GM18870 (cell line): ENCODE data around the gene AMBP.

Source experiments
- ATAC-seq: cut with Tn5 transposase; IDR thresholded peaks from one replicate; pipeline ENCODE4 v1.9.1; 2021; ENCODE audit warnings: moderate library complexity; ENCODE audit not compliant: unreplicated experiment

AMBP gene

DNA sequence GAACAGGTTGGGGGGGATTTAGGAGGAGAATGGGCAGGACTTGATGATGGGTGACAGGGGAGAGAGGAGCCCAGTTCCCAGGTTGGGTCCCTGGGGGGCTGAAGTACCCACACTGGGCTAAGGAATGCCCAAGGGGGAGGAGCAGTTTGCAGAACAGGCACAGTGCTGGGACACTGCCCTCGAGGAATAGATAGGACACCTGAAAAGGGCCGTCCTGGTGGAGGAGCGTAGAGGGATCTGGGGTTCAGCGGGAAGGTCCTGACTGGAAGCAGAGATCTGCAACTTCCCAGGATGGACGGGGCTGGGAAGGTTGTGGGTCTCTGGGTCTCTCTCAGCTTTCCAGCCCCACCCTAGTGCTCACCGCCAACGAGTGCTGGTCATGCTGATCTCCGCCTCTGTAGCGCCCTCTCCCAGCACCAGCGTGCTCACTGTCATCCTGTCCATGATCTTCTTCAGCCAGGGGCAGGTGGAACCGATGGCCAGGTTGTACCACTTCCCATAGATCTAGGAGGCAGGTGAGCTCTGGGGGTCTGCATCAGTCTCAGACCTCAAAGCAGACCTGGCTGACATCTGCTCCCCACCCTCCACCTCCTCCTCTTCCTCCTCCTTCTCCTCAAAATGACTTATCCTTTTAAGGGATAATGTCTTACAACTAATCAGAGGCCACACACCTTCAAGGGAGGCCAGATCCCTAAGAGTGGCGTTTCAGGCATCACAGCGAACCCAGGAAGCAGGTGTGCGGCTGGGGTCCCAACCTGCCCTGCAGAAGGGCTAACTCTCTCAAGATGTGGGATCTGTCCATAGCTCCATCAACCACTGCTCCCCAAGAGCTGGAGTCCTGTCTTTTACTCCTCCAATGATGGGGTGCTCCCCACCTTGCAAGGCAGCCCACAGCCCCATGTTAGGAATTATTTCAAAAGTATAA is 1.6 kb downstream of the AMBP start:
- ATAC-seq, result no peak

DNA sequence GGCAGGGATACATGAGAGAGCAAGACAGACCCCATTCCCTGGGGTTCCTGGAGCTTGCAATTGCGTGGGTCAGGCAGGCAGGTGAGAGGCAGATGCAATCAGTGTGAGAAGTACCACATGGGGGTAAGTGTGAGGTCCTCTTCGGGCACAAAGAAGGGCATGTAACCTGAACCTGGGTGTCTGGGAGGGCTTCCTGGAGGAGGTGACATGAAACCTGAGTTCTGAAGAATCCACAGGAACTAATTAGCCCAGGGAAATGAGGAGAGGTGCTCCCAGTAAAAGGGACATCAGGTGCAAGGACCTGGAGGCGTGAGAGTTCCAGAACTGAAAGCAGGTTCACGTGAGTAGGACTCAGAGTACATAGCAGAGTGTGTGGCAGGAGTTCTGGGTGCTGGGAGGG is 2.5 kb downstream of the AMBP start:
- ATAC-seq, result no peak

DNA sequence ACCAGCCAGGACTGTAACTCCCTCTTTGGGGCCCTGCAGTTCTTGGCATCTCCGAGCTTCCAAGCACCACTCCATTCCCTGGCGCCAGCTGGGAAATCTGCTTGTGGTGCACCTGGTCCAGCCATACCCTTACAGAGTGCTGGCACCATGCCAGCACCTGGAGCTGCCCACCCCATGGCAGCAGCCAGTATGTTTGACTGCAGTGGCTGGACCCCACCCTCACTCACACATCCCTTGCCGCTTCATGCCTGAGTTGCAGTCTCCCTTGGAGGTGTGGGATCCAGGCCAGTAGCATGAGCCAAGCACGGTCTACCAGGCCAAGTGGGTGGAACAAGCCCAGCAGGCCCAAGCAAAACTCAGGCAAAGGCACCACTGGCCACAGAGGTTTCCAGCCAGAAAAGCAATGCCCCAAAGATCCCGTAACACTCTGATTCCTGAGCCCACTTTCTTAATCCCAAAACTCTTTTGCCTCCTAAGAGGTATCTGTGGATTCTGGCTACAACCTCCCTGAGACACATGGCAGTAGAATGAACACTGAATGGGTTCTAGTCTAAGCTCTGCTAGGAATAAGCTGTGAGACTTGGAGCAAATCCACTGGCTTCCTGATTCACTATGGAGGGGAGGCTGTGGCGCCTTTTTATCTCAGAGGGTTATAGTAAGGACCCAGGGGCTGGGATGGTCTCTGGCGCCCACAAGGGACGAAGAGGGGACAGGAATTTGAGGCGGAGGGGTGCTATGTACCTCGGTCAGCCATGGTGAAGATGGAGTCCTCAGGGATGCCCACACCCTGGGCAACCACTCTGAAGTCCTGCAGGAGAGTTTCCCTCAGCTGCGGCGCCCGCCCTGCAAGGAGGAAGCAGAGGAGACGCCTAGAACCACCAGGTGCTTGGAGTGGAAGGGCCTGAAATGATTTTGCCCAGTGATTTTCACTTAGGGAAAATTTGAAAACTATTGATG is 5.6 kb downstream of the AMBP start:
- ATAC-seq, result no peak

DNA sequence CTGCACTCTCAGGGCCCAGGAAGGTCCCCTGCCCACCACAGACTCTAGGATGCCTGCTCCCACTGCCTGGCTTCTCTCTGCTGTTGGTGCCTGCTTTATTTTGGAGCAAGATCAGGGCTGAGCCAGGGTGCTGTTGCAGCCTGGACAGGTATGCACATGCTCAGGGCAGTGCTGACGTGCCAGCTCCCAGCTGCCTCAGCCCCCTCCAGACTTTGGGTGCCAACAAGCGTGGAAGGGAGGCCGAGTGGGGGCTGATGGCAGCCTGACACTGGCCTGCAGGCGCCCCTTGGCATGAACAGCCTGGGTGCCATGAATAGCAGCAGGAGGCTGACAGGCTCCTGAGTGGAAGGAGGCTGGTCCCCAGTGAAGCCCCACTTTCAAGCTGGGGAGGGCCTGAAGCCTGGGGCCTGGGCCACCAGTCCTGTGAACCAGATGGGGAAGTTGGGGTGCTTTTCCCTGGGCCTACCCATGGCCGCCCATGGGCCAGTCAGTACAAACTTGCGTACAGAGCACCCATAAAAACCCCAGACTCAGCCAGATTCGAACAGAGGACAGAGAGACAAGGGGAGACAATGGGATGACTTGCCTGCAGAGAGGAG is 6.8 kb downstream of the AMBP start:
- ATAC-seq, result no peak

DNA sequence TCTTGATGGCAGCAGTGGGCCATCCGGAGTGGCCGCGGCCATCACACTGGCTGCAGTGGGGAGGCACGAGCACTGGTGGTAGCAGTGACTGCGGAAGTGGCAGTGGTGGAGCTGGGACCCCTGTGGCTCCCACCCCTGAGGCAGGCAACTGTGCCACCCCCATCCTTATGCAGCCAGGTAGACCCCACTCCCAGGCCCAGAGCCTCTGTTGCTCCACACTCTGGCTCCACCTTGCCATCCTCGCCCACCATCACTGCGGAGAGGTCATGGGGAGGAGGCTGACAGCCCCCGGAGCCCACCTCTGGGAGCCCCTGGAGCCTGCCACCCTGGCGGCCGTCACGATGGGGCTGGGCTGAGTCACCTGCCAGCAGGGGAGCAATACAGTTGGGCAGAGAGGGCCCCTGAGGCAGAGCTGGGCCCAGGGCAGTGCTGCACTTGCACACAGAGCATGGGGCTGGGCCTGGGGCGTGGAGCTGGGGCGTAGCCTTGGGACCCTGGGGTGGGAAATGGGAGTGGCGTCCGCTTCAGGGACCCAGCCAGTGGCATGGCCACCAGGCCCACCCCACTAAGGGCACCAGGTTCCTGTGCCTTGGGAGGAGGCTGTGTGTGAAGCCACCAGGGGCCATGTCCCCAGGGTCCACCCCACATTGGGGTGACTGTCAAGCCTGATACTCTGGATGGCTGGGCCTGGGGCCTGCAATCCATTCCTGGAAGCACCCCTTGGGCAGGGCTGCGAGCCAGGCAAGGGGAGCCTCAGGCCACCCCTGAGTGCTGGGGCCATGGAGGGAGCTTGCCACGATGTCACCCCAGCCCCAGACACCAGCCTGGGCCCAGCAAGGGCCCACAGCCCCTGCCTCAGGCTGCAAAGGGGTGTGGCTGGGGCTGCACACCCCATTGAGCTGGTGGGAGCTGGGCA is 7.7 kb downstream of the AMBP start:
- no peak for ATAC-seq

DNA sequence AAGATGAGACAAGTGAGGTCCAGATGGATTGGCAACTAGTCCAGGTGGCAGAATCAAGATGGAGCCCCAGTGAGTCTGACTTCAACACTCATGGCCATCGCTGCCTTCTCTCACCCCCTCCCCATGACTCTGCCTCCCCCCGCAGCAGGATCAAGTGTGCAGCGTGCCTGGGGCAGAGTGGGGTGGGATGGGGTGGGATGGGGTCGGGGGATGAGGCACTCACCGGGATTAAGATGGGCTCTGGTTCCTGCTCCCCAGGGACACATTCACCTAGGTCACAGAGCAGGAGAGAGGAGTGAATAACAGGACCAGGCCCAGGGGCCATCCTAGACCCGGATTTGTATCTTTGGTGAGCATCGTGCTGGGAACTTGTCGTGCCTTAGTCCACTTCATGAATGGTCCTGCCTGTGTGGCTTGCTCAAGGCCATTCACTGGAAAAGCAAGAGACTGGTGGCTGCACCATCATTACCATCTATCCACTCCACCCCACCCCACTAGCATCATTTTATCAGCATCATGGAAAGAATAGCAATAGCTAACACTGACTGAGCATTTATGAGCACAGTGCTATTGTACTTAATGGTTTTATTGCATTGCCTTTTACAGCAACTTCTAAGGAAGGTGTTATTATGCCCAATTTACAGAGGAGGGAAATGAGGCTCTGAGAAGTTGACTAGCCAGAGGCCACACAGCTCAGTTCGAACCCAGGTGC is 8.5 kb downstream of the AMBP start:
- ATAC-seq, result no peak

DNA sequence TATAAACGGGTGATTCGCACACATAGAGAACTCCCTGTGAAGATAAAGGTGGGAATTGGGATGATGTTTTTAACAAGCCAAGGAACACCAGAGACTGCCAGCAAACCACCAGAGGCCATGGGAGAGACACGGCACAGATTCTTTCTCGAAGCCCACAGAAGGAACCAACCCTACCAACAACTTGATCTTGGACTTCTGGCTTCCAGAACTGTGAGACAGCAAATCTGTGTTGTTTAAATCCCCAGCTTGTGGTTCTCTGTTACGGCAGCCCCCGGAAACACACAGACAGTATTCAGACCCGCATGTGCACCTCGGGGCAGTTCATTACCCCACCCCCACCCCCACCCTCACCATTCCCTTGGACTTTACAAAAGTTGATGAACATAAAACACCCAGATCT is 12.8 kb downstream of the AMBP start:
- no peak for ATAC-seq

DNA sequence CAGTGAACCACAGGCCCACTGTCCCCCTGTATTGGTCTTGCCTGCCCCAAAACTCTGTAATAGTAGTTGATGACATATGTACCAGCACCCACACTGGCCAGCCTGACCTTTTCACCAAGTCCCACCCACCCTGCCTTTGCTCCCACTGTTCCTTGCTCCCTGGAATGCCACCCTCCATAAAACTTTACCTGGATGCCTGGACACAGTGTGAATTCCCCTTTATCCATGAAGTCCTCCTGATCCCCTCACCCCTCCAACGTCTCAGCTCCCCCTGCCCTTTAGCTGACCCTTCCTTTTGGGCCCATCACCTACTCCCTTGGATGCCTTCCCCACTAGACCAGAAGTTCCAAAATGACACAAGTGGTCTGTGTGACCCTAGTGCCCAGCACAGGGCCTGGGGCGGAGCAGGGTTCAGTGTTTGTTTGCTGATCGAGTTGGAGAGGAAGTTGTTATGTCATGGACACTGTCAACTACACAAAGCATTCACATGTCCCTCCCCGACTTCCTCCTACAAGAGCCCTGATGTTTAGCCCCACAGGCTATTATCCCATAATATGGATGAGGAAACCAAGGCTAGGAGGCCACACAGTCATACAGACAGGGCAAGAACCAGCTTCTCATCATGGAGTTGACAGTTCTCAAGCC is 16.1 kb downstream of the AMBP start:
- no peak for ATAC-seq

DNA sequence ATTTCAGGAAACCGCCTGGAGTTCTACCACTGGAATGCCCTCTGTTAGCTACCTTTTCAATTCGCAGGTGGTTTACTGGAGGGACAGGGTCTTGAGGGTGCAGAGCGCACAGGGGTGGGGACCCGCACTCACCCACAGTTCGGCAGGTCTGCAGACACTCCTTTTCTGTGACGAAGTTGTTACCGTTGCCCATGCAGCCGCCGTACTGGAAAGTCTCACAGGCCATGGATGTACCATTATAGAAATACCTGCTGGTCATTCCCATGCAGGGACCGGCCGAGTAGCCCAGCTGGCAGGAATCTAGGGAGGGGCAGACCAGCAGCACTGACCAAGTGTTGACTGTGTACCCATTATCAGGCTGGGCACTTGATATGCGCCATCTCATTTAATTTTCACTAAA is 16.8 kb downstream of the AMBP start:
- no peak for ATAC-seq

DNA sequence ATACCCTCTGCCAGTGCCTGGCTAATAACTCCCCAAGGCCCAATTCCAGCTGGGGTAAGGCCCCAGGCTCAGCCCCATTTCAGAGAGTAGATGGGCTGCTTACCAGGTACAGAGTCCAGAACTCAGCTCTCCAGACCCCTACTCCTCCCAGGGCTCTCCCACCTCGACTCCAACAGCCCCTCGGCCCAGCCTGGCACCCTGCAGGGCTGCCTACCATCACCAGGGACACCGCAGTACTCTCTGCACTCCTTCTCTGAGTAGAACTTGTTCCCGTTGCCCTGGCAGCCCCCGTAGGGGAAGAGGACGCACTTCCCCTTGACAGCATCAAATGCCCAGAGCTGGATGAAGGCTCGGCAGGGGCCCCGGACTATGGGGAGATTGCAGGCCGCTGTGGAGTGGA is 17.4 kb downstream of the AMBP start:
- ATAC-seq, result no peak

DNA sequence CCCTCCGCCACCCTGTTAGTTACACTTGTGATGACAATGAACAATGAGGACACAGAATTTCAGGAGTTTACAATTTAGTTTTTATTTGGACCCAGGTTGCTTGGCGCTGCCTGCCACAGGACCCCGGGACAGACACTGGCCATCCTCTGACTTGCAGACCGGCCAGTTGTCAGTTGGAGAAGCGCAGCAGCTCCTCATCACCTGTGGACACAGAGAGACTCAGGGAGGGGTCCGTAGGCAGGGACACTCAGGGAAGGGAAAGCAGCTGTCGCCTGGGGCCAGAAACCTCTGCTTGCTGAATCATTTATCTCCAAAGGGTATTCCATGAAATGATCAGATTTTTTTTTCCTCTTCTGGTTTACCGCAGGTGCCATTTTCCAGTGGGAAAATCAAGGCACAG is 18.0 kb downstream of the AMBP start:
- no peak for ATAC-seq

DNA sequence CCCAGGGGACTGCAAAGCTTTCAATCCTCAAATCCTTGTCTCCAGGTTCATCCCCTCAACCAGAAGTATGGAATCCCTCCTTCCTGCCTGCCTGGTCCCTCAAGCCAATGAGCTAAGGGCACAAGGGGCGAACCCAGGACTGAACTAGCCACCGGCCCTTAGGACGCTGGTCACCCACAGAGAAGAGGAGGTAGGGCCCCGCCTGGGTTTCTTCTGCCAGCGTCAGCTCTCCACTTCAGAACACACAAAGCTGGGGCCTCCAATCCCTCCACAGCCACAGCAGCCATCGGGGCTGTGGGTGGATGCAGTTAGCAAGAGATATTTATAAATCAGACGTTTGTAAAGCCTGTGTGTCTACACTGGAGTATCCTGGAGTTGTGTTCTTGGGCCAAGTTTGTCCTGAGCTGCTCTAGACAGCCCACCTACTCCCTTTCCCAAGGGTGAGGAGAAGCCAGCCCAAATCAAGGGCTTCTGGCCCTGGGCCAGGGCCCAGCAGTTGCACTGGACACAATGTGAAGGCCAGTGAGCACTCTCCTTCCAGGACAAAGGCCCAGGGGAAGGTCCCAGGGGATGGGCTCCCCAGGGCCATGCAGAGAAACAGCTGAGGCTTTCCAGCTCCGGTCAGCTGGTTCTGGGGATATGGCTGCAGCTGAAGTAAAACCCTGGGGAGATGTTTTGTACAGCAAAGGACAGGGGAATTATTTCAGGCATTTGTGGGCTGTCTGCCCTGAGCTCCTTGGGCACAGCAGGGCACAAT is 18.9 kb downstream of the AMBP start:
- ATAC-seq, result no peak

DNA sequence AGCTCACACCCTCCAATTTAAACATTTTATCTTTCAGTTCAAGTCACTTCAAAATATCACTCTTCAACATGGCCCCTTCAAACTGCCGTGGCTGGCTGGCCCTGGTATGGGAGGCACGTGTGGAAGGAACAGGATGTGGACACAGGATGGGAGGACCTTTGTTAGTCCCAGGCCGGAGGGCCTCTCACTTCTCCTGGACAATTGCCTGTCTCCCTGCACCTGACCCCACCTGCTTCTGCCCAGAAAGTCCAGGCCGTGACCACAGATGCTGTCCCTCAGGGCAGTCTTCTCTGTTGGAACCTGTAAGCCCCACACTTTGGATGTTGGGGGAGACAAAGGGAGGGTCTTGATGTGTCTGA is 19.4 kb downstream of the AMBP start:
- no peak for ATAC-seq

DNA sequence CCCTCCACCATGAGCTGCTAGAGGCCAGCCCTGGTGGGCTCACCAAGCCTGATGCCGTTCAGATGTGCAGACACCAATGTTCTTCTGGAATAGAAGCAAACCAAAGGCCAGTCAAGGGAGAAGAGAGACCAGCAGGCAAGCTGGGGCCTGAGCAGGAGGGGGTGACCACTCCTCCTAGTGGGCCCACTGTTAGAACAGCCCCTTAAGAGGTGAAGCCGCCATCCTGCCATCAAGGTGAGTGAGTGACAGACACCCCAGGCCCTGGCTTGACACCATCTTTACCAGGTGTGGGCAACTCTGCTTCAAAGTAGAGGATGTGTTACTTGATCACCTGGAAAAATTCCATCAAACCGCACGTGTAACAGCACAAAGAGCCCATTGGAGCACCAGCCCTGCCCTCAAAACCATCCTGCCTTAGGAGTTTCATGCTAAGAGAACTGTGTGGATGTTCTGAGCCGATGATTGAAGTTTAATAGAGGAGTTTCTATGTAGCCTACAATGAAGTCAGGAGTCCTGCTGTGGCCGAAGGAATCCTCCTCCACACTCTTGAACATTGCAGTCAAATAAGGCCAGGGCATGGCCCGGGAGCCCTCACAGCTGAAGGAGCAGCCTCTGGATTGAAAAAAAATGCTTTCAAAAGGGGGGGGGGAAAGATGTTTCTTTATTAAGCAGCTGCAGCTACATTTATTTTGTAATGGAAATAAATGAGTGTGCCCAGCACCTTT is 20.8 kb downstream of the AMBP start:
- ATAC-seq, result no peak

DNA sequence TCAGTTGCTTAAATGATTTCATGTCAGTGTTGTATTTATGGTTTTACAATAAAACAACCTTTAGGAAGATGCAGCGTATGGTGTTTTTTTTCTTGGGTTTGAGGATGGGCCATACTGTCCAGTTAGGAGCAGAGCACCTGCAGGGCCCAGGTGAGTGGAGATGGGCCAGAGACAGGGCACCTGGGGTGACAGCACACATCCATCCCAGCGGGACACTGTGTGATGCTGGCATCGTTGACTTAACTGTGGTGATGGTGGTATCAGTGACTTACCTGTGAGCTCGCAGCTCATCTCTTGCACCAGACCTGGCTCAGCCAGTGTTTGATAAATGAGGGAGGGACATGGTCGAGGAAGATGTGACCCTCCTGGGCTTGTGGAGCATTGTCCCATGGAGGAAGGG is 21.6 kb downstream of the AMBP start:
- ATAC-seq, result no peak

DNA sequence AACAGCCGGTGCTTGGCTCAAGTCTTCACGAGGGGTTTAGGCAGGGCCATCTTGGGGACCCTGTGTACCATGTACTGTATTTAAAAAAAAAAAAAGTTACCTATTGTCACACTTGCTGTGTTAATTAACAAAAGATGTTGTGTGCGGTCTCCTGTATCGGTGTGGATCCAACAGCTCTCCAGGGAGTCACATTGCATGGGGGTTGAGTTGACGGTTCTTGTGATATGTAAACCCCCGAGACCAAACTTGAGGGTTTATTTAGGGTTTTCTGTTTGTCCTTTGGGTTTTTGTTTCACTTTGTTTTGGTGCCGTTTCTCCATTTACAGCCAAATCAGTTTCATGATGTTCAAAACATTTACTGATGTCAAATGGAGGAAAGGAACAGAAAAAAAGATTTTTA is 22.2 kb downstream of the AMBP start:
- no peak for ATAC-seq

DNA sequence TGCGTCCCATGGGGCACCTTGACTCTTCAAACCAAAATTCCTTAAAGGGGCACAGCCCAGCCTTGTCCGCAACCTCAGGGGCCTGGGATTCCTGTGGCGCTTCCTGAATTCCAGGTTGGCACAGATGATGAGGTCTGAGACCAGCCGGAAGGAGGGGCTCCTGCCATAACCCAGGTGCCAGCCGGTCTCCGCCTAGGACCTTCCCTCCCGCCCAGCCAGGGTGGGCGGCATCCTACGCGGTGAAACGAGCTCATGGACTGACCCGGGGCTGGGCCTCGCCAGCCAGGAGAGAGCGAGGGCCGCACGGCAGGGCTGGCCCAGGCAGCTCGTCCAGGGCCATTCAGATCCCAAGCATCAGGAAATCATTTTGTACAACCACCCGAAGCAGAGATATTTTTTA is 23.0 kb downstream of the AMBP start:
- ATAC-seq, result no peak

DNA sequence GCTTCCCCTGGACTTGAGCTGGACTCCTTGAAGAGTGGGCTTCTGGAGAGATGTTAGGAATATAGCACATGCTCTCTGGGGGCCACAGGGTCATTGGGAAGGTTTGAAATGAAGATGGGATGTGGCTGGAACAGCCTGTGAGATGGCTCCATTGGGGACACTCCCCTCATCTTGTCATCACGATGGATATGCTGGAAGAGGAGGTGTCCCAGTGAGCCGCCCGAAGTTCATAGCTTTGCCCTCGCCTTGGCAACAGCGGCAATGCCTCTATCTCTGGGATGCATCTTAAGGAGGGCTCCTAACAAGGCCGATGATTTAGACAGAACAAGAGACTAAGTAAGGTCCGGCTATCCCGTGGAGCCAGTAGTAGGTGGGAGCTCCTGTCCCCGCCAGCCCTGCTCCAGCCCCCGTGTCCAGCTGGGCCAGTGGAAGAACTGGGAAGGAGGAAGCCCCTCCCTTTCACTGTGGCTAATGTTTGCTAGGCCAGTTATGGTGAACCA is 23.9 kb downstream of the AMBP start:
- no peak for ATAC-seq
